RPMI7951 (cell line): ENCODE data around the gene LCNL1. TPM values are rescaled to one million over a fixed set of nuclear protein-coding genes. Genes with fewer than 3 reads are reported as not detected.

Experiments
- DNase-seq: peaks from one replicate; pipeline ENCODE4 v3.0.0-alpha.2; 2012; ENCODE audit warnings: low read depth
- total RNA-seq: library from RNA; depleted of rRNA; stranded (reverse); fragments of >200 nt; shearing (Covaris generic); gene quantifications from 2 replicates; pipeline ENCODE4 v1.2.3, GENCODE V29; 2014

LCNL1 gene
- total RNA-seq, 1 experiment from 2014 or later = not detected

DNA sequence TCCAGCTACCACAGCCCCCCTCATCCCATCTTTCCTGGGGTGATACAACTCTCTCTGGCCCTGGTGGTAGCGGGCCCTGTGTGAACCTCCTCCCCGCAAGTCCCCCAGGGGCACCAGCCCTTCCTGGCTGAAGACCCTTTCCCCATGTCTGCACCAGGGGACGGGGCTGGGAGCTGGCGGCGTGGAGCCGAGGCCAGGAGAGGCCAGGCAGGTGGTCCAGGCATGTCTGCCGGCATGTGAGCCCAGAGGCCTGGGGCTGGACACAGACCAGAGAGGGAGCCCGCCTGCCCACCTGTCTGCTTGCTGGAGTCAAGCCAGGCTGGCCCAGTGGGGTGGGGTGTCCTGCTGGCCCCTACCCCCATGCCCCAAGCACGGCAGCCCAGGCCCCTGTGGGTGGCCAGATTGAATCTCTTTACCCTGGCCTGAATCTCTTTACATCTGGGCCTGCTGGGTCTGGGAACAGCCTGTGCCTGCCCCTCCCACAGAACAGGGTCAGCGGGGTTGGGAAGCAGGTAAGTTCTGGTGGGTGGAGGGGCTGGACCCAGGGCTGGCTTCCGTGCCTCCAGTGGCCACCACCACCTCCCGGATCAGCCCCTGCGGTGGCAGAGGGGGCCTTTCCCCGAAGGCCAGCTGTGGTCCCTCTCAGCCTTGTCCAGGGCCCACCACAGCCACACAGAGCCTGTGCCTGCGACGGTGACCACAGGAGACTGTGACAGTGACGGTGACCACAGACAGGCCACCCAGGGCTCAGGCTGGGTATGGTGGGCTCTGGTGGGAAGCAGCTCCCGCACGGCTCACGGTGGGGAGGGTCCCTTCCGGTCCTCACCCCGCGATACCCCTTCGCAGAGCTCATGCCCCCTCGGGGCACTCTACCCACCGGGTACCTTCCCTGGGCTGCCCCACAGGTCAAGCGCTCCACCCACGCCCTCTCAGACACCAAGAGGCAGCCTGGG is 23.6 kb upstream of the LCNL1 start:
- no peak for DNase-seq

DNA sequence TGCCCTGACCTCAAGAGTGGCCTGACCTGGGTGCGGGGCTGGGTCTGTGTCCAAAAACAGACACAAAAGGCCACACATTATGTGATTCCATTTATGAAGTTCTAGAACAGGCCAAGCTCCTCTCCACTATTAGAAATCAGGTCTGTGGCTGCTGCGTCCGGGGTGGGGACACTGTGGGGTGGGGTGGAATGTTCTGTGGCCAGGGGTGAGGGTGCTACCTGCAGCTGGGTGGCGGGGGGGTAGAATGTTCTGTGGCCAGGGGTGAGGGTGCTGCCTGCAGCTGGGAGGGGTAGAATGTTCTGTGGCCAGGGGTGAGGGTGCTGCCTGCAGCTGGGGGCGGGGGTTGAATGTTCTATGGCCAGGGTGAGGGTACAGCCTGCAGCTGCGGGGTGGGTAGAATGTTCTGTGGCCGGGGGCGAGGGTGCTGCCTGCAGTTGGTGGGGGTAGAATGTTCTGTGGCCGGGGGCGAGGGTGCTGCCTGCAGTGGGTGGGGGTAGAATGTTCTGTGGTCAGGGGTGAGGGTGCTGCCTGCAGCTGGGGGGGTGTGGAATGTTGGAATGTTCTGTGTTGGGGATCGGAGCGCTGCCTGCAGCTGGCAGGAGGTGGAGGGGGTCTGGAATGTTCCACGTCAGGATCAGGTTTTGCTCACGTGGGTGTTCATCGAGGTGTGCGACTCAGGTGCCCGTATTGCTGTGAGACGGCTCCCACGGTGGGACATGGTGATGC is 22.4 kb upstream of the LCNL1 start:
- no peak for DNase-seq

DNA sequence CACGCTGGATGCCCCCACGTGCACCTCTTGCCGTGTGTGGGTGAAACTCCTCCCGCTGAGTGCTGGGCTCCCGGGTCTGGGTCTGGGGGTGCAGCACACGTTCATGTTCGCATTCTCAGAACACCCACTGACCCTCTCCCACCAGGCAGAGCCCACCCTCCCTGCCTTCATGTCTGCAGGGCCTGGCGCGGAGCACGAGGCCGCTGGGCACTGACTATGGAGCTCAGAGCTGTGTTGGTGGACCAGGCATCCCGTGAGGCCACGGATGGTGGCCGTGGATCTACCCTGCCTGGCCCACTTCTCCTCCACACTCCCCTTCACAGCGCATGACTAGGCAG is 21.9 kb upstream of the LCNL1 start:
- no peak for DNase-seq

DNA sequence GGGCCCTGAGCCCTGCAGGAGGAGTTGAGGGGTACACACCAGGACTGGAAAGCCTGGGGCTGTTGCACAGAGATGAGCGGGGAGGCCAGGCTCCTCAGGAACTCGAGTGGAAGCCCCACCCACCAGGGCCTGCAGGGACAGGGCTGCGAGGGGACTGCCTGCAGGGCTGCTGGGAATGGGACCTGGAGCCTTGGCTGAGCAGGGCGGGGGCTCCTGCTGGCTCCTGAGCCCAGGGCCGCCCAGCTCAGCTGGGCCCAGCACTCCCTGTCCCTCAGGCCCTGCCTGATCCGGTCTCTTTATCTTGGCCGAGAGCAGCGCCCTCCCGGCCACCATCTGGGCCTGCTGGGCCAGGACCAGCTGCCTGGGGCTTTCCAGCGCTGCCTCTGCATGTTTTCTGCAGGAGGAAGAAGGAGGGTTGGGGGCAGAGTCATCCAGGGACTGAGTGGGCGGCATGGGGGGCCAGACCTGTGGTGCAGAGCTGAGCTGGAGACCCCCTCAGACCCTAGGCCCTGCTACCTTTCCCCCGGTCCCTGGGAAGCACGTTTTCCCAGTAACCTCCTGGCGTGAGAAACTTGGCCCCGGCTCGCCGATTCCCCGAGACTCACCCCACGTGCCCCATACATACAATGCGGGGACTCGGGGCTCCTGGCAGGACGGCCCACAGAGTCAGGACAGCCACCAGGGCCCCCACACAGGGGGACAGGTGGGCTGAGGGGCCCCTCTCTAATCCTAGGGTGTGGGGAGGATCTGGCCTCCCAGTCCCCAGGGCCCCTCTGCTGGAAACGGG is 21.3 kb upstream of the LCNL1 start:
- DNase-seq = no peak

DNA sequence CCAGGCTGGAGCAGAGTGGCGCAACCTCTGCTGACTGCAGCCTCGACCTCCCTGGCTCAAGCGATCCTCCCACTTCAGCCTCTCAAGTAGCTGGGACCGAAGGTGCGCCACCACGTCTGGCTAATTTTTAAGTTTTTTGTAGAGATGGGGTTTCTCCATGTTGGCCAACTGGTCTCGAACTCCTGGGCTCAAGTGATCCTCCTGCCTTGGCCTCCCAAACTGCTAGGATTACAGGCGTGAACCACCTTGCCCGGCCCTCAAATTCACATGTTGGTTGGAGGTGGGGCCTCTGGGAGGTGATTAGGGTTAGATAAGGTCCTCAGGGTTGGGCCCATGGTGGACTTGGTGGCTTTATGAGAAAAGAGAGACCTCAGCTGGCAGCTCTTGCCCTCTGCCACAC is 20.6 kb upstream of the LCNL1 start:
- DNase-seq = no peak

DNA sequence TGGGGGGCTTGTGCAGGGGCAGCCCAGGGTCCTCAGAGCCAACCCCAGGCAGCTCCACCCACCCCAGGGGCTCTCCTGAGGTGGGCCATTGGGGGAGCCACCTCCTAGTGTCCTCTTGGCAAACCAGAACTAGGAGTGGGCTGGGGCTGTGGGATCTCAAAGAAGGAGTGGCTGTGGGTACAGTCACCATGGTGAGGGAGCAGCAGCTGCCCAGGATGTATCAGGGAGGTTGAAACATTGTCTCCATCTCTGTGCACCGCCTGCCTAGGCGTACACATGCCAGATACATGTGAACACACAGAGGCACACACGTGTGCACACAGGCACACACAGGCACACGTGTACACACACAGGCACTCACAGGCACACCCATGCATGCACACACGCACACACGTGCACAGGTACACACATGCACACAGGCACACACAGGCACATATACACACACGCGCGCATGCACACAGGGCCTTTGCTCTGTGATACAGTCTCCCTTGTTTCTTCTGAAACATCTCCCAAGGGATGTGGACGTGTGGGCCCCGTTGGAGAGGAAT is 20.0 kb upstream of the LCNL1 start:
- DNase-seq = no peak

DNA sequence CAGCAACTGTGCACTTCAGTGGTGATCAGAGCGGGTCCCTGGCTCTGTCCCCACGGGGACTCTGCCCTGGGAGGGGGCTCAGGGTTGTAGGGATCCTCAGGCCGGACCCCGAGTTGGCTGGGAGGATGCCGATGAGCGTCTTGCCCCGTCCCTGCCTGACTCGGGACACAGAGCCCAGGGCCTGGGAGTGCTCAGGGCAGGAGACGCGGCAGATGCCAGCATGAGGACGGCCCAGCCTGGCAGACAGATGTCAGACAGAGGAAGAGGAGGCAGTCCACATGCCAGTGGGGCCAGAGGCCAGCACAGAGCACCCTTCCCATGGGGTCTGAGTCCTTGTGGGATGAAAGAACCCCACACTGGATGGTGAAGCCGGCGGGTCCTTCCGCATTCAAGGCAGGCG is 19.5 kb upstream of the LCNL1 start:
- DNase-seq = no peak

DNA sequence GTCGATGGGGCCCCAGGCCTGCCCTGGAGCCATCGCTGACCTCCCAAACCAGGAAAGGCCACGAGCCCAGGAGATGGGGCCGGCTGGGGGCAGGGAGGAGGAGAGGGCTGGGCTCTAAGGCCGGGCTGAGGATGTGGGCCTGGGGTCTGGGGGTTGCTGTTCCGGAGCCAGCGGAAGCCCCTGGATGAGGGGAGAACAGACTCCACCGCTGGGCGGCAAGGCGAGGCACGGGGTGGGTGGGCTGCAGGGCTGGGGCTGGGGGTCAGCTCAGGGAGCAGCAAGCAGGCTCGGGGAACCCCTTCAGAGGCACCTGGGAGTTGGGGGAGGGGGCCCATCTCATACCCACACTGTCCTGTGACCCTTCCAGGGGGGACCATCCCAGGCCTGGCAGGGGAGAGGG is 19.0 kb upstream of the LCNL1 start:
- no peak for DNase-seq

DNA sequence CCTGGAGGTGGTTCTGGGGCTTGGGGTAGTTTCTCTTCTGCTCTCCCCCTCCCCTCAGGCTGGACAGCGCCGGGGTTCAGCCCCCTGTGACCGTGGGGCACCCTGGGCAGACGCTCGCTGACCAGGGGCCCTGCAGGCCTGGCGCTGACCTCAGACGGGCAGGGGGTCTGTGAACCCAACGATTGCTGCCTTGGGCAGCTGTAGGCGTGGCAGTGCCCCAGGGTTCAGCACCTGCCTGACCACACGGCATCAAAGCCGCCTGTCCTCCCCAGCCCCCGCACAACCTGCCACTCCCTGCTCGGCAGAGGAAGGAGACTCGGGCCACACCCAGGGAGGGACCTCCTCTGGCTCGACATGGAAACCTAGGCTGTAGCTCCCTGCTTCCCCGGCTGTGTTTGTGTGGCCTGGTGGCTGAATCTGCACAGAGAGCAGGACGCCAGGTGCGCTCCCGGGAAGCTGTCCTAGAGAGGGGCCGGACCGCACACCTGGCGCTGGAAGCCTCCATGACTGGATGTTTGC is 18.6 kb upstream of the LCNL1 start:
- no peak for DNase-seq

DNA sequence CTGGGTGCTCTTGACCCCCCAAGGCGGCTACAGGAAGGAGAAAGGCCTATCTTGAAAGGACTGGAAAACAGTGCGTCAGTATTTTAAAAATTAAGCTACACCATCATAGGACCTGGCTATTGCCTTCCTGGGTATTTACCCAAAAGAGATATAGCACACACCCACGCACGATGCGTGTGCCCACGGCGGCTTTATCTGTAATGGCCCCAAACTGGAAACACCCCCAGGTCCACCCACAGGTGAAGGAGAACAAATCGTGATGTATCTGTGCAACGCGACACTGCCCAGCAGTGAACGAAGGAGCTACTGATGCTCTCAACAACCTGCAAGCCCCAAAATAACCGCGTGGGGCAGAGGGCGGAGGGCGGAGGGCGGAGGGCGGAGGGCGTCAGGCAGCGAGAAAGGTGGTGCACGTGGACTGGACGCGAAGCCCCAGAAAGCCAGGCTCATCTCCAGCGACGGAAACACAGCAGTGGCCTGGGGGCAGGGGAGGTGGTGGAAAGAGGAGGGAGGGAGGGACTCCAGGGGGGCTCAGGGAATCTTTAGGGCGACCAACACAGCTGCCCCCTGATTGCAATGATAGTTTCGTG is 17.9 kb upstream of the LCNL1 start:
- DNase-seq = no peak

DNA sequence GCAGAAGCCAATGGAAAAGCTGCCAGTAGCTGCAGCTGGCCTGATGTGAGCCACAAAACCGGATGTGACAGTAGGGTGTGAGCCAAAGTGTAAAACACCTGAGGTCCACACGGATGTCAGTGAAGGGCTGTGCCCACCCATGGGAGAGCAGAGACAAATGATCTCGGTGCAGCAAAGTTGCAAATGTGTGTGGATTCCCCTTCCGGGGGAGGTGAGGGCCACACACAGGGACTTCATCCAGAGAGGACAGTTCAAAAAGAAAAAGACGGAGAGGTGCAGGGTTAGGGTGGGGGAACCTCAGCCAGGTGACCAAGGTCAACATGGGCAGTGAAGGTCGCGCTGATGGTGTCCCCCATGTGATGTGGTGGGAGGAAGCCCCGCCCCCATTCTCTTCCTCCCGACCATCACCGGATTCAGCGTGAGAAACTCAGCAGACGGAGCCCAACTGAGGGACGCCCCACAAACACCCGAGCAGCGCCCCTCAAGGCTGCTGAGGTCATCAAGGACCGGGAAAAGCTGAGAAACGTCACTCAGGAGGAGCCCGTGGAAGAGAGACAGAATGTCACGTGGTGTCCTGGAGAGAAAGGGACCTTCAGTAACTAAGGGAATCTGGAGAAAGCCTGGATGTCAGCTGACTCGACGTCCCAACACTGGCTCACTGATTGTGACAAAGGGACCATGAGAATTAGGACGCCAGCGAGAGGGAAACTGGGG is 16.9 kb upstream of the LCNL1 start:
- DNase-seq = no peak

DNA sequence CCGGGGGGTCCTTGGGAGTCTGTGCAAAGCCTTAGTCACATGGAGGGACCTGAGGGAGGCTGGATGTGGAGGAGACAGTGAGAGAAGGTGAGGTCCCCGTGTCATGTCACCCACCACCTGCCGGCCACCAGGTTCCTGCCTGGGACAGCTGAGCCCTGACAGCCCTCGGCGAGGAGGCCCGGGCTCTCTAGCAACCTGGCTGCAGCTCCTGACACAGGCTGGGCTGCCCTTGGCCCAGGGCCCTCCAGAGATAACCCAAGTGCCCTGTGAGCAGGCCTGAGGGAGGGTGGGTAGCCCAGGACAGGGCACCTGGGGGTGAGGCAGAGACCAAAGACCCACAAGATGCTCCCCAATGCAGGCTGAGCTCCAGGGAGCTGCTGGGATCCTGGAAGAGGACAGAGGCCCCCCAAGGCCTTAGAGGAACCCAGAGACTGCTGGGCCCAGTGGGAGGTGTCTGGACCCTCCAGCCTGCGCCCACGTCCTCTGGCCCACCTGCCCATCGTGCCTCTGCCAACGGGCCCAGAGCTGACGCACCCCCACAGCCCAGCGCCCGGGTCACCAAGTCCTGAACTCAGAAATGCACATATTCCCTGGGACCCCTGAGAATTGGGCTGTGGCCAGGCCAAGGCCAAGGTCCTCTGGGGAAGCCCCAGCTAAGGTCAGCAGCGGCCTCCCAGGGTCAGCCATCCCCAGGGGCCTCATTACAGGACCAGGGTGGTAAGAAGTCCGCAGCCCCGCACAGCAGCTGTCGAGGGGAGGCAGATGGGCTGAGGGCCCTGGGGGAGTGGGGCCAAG is 14.3 kb upstream of the LCNL1 start:
- DNase-seq = no peak

DNA sequence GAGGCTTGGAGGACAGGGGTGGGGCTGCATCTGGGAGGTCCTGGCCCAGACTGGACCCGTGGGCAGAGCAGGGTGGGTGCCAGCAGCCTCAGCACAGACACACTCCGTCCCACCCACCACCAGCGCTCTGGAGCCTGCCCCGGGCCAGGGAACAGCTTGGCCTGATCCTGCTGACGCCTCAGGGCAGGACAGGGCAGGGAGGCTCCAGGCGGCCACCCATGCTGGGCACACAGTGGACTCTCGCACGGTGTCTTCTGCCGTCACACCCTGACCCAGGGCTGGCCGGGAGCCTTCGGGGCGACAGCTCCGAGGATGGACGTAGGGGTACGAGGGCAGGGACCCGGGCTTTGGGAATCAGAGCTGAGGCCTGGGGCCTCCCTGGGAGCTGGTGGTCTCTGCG is 13.6 kb upstream of the LCNL1 start:
- DNase-seq = no peak

DNA sequence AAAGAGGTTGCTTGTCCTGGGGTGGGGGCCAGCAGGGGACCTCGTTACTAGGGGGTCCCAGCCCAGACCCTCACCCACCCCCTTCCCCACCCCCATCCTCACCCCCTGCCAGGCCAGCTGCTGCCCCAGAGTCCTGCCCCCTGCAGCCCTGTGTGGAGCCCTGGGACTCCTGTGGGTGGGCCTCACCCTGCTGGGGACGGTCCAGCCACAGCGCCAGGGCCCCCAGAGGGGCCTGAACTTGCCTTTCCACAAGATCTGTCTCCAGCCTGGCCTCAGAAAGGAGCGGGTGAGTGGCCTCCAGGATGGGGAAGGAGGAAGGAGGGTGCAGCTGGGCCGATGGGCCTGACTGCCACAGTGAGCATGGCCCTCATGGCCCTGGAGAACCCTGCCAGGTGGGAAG is 13.0 kb upstream of the LCNL1 start:
- no peak for DNase-seq

DNA sequence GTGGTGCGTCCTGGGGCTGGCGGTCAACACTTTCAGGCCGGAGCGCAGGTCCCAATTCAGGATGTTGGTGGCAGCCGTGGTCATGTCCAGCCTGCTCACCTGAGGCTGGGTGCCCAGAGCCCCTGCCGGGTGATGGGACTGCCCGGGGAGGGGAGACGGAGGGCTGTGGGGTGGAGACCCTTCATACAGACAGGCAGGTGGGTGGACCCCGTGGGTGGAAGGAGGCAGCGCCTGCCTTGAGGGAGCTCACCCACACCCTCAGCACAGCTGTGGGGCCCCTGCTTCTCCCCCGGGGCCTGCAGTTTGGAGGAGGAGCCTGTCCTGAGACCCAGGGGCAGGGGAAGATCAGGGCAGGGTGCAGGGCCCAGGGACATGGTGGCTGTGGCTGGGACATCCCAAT is 12.4 kb upstream of the LCNL1 start:
- DNase-seq = no peak

DNA sequence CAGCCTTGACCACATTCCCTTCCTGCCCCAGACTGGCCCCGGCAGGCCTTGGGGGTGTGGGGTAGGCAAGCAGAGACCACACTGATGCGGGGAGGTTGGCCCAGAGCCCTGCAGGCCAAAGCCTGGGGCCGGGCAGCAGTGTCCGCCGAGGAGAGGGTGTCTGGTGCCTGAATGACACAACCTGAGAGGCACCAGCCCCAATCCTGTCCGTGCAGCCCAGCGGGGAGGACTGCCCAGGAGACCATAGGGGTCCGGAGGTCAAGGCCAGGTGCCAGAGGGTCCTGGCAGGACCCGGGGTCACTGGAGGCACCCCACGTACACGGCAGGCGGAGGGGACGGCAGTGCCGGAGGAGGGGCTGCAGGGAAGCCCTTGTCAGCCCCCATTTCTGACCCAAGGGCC is 11.0 kb upstream of the LCNL1 start:
- DNase-seq = no peak

DNA sequence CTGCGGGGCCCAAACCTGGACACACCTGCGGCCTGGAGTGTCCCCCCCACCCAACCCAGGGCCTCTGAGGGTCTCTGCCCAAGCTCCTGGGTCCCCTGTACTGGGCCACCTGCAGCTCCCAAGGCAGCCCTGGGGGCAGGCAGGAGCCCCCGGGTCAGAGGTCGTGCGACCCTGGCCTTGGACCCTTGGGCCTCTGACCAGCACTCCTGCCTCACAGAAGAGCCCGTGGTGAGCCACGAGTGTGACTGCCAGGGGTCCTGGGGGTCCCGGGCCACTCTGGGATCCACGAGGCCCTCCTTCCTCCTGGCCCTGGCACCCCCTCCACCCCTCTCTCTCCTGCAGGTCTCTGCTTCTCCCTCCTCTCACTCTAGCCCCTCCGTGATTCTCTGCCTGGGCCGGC is 10.5 kb upstream of the LCNL1 start:
- DNase-seq = no peak

DNA sequence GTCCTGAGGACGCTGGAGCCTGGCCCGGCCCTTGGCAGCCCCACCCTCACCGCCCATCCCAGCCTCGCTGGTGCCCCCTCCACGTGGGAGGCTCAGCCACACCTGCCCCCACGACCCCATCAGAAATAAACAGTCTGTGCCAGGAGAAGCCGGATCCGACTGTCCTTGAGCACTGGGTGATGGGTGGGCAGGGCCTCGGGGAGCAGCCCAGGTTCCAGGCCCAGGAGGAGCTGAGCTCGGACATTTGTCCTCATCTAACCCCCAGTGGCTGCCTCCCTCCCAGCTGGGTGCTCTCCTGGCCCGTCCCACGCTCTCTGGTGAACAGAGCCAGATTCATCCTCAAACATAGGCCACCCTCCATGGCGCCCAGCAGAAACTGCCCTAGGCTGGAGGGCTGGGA is 10.1 kb upstream of the LCNL1 start:
- DNase-seq = no peak

DNA sequence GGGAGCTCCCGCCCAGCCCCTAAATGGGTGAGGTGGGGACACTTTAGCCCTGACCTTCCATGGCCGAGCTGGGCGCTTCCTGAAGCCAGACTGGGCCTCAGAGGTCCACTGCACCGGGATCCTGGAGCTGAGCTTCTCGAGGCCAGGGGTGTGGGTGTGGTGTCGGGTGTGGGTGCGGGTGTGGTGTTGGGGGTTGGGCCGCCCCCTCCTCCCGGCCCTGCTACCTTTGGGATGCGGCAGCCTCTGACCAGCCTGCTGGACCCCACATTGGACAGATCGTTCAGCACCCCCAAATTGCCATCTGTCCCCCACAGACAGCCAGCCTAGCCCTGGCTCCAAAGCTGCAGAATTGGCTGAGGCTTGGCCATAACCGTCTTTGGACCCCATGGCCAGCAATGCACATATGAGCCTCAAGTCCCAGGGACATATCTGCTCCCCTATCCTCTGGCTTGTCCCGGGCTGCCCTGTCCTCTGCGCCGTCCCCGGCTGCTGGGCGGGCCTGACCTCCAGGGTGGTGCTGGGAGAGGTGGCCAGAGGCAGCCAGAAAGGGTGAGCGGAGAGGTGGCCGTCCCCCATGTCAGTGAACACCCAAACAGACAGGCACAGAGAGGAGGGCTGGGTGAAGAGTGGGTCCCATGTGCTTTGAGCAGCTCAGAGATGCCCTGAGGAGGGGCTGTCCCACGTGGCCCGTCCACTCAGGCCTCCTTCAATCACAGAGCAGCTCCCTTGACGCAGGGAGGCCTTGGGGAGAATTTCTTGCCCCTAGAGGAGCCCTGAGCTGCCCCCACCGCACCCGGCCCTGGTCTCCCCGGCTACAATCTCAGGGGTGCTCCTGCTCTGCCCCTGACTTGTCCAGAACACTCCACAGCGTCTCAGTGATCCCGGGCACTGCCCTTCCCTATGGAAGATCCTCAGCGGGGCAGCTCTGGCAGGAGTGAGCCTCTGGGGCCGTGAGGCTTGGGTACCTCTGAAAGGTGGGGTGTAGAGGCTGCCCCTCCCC is 8.9 kb upstream of the LCNL1 start:
- no peak for DNase-seq
